IPS DF 4.7 (cell line): ENCODE measurements around the gene ARFGAP1.
"Not testable (repeated sequence)": the region's sequence is repeated elsewhere in the genome, so short reads cannot be mapped to it uniquely, and the experiment has no call there.

Experiments
- DNase-seq: peaks from one replicate; pipeline ENCODE4 v3.0.0-alpha.2; 2013; ENCODE audit warnings: low spot score; ENCODE audit errors: extremely low read depth

ARFGAP1 gene

DNA sequence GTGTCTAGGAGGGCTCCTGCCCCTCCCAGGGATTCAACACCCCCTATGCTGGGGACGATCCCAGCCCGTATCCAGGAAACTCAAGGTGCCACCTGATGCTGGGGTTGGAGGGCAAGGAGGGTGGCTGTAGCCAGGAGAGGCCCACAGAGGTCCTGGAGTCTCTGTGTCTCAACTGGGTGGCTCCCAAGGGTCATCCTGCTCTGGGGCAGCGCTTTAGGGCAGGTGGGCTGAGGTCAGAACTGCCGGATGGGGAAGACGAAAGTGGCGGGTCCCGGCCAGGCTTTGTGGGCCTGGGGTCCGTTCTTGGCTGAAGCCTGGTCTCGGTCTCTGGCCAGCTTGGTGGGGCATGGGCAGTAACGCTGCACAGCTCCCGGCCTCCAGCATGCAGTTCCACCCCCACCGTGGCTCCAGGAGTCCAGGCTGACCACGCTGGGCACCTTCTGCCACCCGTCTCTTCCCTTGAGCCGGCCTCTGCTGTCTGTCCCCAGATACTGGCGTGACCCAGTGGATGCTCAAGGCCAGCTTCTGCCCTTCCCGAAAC, 17.6 kb downstream of the ARFGAP1 start:
- no peak for DNase-seq

DNA sequence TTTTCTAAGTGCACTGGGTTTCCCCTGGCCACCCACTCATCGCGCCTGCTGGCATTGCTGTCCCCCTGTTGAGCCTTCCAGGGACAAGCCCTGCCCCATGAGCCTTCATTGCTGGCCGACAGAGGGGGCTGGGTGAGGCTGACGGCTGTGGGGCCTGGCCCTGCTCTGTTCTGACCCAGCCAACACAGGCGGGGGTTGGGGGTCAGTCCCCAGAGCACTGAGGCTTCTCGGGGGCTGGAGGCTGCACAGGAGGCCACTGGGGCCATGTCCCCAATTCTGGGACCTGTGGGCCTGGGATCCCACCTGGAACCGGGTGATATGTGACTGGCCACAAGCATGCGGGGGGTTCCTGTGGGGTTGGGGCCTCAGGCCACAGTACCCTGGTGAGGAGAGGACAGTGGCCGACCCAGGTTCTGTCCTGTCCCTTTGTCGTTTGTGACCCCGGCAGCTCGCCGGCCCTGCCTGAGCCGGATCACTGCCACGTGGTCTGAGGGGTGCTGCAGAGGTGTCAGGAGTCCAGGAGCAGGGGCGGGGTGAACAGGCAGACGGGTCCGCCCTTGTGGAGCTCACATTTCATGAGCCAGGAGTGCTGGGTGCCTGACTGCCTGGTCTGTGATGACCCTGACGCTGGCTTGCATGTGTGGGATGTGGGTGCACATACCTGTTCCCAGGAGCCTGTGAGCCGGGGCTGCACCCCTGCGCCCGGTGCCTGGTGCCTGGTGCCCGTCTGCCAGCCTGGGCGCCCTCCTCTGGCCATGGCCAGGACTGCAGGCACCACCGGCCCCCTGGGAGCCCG, 18.3 kb downstream of the ARFGAP1 start:
- DNase-seq: no peak

DNA sequence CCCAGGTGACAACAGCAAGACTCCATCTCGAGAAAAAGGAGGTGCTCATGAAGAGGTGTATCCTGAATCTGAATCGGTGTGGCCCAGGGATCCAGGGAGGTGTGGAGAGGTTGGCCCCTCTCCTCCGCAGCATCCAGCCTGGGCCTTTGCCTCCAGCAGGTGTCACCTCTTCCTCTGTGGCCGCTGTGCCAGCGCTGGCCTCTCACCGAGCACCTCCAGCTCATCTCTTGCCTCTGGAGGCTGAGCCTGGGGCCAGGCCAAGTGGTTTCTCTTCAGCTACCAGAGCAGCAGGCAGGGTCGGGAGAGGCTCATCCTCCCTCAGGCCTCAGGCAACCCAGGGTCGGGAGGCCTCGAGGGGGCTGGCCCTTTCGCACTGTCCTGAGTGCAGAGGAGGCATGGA, 19.2 kb downstream of the ARFGAP1 start:
- DNase-seq: no peak

DNA sequence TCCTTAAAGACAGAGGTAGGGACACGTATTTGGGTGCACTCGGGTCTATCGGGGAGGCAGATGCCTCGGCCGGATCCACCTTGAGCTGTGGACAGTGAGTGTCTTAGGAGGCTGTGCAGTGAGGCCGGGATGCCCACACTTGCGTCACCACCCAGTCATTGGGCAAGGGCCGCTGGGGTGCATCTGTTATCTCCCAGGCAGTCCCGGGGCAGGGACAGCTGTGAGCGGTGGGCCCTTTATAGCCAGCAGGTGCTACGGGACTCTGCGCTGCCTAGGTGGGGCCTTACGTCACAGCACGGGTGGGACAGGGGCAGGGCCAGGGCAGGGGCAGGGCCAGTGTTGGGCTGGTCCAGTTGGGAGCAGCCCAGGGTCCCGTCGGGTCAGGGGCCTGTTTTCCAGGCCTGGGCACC, 19.7 kb downstream of the ARFGAP1 start:
- no peak for DNase-seq

DNA sequence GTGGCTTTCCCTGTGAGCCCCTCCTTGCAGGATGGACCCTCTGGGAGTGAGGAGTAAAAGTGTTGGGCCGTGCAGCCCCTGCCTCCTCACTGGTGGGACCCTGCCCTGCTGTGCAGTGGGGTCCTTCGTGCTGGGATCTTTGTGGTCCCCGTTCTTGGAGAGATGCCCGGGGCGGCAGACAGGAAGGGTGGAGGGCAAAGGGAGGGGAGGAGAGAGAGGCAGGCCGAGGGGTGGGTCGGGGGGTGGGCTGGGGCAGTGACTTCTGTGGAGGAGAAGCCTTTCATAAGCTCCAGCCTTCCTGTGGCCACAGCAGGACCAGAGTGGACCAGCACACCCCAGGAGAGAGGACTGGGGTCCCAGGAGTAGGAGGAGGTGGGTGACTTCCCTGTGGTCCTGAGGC, 20.3 kb downstream of the ARFGAP1 start, which contains the start of gene COL20A1:
Gene COL20A1, plus strand, starts transcription at position 283 of the 400 bp plus-strand sequence. CDS start 1,922 bp downstream, outside the sequence.
- no peak for DNase-seq

DNA sequence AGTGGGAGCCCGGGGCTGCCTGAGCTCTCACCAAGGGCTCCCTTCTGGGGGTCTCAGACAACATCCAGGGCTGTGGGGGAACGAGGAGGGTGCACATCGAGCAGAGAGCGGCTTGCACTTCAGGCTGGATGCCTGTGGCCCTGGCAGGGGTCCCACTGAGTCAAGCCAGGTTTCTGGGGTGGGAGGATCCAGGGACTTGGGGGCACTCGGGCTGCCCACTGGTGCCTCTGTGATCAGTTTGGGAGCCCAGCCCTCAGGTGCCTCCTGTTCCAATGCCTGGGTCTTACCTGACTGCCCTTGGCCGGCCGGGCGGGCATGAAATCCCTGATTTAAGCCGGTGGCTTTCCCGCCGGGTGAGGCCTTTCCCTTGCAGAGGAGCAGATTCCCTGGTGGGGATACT, 20.8 kb downstream of the ARFGAP1 start:
- DNase-seq: no peak

DNA sequence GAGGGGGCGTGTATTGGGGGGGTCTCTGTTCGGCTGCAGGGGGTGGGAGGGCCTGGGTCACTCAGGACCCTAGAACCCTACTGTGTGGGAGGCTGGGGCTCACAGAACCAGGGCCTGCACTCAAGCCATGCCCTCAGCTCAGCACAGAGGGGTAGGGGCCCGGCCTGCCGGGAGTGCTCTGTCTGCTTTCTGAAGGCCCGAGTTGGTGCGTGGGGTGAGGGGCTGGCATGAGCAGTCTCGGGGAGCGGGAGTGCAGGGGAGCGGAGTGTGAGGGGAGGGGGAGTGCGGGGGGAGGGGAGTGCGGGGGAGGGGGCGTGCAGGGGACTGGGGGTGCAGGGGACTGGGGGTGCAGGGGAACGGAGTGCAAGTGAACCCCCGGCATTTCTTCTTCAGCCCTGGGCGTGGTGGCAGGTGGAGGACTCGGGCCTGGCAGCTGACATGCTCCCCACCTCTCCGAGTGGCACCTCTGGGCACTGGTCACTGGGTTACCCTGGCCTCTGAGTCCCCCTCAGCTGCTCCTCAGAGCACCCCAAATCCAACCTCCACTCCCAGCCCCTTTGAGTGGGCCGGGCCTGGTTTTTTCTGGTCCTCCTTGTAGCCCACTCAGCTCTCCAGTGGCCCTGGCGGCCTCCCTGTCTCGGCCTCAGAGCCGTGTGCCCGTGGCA, 21.4 kb downstream of the ARFGAP1 start:
- DNase-seq: no peak

DNA sequence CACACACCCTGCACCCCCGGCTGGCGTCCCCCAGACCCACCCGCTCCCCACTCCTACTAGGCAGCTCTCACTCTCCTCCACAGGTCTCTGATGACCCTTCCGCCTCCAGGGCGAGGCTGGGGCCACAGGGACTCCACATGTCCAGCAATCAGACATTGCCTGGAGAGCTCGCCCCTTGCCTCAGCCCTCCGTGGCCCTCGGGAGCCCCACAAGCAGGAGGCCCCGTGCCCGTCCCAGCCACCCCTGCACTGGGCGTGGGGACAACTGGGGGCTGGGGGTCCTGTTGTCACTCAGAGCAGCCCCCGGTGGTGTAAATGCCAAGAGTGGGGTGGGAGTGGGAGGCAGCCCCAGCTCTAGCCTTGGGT, 21.9 kb downstream of the ARFGAP1 start:
- no peak for DNase-seq

DNA sequence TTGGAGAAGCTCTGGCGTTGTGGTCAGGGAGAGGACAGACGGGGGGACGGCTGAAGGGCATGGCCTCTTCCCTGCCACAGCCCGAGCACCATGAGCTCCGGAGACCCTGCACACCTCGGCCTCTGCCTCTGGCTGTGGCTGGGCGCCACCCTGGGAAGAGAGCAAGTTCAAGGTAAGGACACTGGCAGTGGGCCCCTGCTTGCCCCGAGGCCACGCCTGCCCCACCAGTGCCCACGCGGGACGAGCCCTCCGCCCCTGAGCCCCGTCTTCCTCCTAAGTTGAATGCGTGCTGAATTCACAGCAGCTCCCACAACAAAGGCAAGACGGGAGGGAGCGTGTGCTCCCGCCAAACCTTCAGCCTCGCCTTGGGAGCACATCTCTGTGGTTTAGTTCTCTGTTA, 22.4 kb downstream of the ARFGAP1 start:
- DNase-seq: no peak

DNA sequence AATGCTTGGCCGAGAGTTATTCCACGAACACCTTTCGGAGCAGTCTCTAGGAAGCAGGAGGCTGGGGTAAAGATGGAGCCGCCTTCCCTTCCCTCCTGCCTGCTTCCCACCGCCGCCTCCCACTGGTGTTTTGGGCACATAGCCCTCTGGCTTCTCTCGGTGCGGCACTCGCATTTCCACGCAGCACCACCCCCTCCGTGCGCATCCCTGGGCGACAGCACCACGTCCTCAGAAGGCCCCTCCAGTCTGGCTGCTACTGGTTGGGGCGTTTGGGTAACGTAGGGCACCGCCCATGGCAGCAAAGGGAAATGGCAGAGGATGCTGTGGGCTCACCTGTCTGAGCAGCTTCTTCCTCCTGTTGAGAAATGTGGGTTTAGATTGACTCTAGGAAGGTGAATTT, 22.8 kb downstream of the ARFGAP1 start:
- no peak for DNase-seq

DNA sequence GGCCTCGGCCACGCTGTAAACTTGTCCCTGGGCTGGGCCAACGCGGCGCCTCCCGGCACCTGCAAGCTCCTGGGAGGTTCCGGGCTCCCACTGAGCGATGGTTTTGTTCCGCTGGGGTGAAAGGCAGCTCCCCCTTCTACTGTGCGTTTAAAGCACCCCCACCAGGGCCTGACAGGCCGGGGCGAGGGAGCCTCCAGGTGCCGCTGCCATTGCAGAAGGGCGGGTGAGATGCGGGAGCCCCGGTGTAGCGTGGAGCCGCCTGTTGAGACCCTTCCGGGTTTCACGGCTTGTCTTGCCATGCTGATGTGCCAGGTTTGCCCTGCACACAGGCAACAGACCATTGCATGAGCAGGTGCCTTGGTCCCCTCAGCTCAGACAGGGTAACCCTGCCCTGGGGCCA, 23.2 kb downstream of the ARFGAP1 start:
- no peak for DNase-seq

DNA sequence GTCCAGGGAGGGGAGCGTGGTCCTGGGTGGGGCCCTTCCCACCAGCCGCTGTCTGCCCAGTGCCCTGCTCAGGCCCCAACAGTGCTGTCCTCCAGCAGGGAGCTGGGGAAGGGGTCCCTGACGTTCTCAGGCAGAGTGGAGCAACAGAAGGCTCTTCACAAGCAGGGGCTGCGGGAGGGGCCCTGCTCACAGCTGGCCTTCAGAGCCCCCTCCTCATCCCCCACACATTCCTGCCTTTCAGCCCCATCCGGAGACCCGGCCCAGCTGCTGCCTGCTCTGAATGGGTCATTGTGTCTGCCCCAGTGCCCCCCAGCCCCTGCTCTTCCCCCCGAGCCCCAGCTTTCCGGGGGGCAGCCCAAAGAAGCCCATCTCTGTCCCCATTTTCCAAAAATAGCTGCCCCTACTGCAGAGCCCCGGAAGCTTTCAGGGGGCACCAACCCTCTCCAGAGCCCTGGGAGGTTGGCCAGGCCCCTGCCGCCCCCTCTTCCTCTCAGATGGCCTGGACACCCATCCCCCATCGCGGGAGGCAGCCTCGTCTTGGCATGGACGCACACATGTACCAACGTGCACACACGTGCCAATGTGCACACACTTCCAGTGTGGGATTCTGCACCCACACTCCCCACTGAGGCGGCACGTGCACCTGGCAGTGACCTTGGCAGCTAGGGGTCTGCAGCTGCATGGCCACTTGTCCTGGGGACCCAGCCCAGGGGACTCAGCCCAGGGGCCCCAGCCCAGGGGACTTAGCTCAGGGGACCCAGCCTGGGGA, 24.1 kb downstream of the ARFGAP1 start:
- DNase-seq: no peak

DNA sequence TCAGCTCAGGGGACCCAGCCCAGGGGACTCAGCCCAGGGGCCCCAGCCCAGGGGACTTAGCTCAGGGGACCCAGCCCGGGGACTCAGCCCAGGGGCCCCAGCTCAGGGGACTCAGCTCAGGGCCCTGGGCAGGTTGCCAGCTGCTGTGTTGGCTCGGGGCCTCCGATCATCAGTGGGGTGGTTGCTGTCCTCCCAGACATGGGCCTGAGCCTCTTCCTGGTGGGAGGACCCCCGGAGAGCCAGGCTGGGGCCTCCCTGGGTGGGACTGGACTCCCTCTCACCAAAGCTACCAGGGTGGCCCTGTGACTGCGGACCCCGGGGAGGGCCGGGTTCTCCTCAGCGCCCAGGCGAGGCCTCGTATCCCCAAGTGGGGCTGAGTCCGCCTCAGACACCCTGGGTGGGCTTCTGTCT, 24.8 kb downstream of the ARFGAP1 start:
- DNase-seq: no peak

DNA sequence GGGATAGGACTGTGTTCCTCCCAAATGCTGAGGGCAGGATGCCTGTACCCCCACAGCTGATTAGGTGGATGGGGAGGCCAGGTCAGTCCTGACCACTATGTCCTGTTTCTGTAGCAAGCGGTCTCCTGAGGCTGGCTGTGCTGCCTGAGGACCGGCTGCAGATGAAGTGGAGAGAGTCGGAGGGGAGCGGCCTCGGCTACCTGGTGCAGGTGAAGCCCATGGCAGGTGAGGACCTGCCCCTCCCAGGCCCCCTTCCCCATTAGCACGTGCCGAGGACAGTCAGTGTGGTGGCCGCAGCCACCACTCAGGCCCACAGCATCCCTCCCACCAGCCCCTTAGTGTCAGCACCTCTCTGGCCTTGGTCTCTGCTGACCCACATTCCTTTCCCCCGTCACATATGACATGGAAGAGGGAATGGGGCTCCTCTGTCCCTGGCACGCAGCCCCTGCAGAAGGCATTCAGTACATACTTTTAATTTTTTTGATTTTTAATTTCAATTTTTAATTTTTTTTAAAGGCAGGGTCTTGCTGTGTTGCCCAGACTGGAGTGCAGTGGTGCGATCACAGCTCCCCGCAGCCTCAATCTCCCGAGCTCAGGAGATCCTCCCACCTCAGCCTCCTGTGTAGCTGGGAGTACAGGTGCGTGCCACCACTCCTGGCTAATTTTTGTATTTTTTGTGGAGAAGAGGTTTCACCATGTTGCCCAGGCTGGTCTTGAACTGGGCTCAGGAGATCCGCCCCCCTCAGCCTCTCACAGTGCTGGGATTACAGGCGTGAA, 25.4 kb downstream of the ARFGAP1 start:
- no peak for DNase-seq

DNA sequence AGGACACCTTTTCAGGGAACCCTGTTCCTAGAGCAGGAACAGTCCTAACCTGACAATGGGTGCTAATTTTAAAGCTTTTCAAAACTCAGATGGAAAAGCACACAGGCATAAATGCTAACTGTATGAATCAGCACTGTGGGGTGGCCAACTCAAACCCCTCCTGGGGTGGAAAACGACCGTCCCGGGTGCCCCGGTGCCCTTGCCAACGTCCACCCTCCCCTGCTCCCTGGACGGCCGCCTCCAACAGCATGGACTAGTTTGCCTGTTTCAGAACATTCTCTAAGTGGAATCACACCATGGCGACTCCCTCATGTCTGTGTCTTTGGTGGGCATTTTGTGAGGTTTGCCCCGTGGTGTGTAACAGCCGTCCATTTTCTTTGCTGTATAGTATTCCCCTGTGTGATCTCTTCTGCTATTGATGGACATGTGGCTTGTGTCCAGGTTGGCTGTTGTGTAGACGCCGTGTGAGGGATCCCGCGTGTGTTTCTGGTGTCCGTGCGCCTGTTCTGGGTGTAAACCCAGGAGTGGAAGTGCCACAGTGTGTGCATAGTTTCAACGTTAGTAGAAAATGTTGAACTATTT, 26.2 kb downstream of the ARFGAP1 start:
- DNase-seq: no peak

DNA sequence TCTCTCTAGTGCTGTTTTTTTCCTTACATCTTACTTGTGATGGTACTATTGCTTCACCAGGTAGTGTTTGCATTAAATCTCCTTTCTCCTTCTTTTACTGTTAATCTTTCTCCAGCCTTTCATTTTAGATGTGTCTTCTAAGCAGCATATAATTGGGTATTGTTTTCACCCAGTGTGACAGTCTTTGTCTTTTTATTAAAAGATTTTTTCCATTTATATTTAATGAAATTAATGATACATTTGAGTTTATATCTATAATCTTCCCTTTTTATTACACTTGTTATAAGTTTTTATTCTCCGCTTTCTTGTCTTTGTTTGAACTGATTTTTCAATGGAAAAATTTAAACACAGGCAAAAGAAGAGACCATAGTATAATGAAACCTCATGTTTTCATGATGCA, 29.1 kb downstream of the ARFGAP1 start:
- DNase-seq: no peak

DNA sequence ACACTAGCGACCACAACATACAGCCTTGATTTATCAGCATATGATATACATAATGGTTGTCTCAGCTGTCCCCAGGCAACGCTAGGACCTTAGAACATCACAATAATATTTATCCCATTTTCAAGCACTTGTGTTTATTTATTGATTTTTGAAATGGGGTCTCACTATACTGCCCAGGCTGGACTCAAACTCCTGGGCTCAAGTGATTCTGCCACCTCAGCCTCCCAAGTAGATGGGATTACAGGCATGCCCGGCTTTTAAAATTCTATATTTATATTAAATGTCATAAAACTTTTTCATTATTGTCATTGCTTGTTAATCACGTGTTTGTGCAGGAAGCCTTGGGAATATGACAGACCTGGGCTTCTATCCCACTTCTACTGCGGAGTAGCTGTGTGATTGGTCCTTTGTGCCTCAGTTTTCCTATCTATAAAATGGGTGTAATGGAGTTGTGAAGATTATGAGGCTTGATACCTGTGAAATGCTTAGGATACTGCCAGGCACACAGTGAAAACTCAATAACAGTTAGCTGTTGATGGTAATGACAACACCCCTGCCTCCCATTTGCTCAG, 30.6 kb downstream of the ARFGAP1 start:
- no peak for DNase-seq

DNA sequence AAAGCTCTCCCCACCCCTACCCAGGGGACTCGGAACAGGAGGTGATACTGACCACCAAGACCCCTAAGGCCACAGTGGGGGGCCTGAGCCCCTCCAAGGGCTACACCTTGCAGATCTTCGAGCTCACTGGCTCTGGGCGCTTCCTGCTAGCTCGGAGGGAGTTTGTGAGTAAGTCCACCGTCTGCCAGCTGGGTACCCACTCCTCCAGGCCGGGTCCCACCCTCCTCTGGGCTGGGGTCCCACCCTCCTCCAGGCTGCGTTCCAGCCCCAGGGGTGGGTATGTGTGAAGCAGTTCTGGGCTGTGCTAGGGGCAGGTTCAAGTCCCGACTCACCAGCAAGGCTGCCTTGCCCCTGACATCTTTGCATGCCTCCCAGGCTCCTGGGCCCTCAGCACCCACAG, 32.8 kb downstream of the ARFGAP1 start:
- DNase-seq: no peak

DNA sequence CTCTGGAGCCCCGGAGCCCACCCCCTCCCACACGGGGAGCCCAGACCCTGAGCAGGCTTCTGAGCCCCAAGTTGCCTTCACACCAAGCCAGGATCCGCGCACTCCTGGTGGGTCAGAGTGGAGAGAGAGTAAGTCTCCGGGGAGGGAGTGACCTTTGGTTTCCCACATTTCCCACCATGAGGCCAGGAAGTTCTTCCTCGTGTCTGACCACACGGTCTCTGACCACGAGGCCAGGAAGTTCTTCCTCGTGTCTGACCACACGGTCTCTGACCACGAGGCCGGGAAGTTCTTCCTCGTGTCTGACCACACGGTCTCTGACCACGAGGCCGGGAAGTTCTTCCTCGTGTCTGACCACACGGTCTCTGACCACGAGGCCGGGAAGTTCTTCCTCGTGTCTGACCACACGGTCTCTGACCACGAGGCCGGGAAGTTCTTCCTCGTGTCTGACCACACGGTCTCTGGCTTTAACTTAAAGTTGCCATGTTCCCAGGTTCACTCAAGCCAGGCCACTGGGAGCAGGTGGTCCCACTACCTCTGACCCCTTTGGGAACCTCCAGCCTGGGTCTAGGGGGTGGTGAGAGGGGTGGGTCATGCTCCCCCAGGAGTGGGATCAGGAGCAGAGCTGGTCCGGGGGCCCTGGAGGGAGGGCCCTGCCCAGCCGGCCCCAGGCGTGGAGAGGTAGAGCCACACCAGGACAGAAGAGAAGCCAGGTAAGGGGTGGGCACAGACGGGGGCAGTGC, 33.5 kb downstream of the ARFGAP1 start:
- DNase-seq: not testable (repeated sequence)
